ENCODE measurements around the gene FSTL3. TPM values are rescaled to one million over a fixed set of nuclear protein-coding genes. Genes with fewer than 3 reads are reported as not detected.
"Not testable (repeated sequence)": the region's sequence is repeated elsewhere in the genome, so short reads cannot be mapped to it uniquely, and the experiment has no call there.

The FSTL3 gene
- total RNA-seq, 1 donor from 2014 or later: 56.1 TPM

- intact Hi-C loops (cut with micrococcal nuclease): no loop called here
- no peak for TF ChIP-seq CTCF (IDR thresholded peaks at IDR 0.05; ENCODE audit: borderline replicate concordance)
- peaks cover 83% of the 10 kb centered on the region for H3K4me1 ChIP-seq
Measured at GRCh38 chr19:661427-662196, 14.6 kb upstream of the FSTL3 start.

GRCh38 chr19:662207-662961, 13.8 kb upstream of the FSTL3 start:
- H3K4me3 ChIP-seq: peak overlapping the region; percentile 100
- peak overlapping the region; percentile 90 for H3K27ac ChIP-seq (replicated peaks)
- H3K9me3 ChIP-seq (replicated peaks): no peaks in the 10 kb centered on the region
- no peaks in the 10 kb centered on the region for H3K36me3 ChIP-seq
- H3K27me3 ChIP-seq (ENCODE audit: low read depth): no peaks in the 10 kb centered on the region
- no peak for TF ChIP-seq CTCF (IDR thresholded peaks at IDR 0.05; ENCODE audit: borderline replicate concordance)
- intact Hi-C loops (cut with micrococcal nuclease): no loop called here
- H3K4me1 ChIP-seq: peaks cover 76% of the 10 kb centered on the region
- DNase-seq: no peak

More at GRCh38 chr19:661427-662196, 14.6 kb upstream of the FSTL3 start:
- no peaks in the 10 kb centered on the region for H3K9me3 ChIP-seq (replicated peaks)
- no peaks in the 10 kb centered on the region for H3K36me3 ChIP-seq
- H3K27me3 ChIP-seq (ENCODE audit: low read depth): no peaks in the 10 kb centered on the region
- no peak for DNase-seq
- peak overlapping the region; percentile 90 for H3K27ac ChIP-seq (replicated peaks)
- H3K4me3 ChIP-seq: peak overlapping the region; percentile 100

GRCh38 chr19:662962-663681, 13.1 kb upstream of the FSTL3 start, which contains the start of gene RNF126:
Gene RNF126 (minus strand): TSS chr19:663214. CDS start chr19:663121, 93 bp downstream.
- intact Hi-C loops (cut with micrococcal nuclease): no loop called here
- DNase-seq: peak; percentile 96
- H3K9me3 ChIP-seq (replicated peaks): no peaks in the 10 kb centered on the region
- H3K4me3 ChIP-seq: peak within 1 kb of the TSS; percentile 100
- peak within 1 kb of the TSS; percentile 90 for H3K27ac ChIP-seq (replicated peaks)
- H3K4me1 ChIP-seq: peaks cover 68% of the 10 kb centered on the region
- TF ChIP-seq CTCF (IDR thresholded peaks at IDR 0.05; ENCODE audit: borderline replicate concordance): no peak
- H3K27me3 ChIP-seq (ENCODE audit: low read depth): no peaks in the 10 kb centered on the region
- H3K36me3 ChIP-seq: no peaks in the 10 kb centered on the region

GRCh38 chr19:663682-664117, 12.5 kb upstream of the FSTL3 start:
- H3K4me3 ChIP-seq: peak overlapping the region; percentile 100
- H3K9me3 ChIP-seq (replicated peaks): peaks cover 2% of the 10 kb centered on the region
- H3K36me3 ChIP-seq: no peaks in the 10 kb centered on the region
- H3K27ac ChIP-seq (replicated peaks): peak overlapping the region; percentile 90
- intact Hi-C loops (cut with micrococcal nuclease): no loop called here
- H3K4me1 ChIP-seq: peaks cover 63% of the 10 kb centered on the region
- no peak for DNase-seq
- TF ChIP-seq CTCF (IDR thresholded peaks at IDR 0.05; ENCODE audit: borderline replicate concordance): no peak
- H3K27me3 ChIP-seq (ENCODE audit: low read depth): no peaks in the 10 kb centered on the region

- H3K4me1 ChIP-seq: peaks cover 50% of the 10 kb centered on the region
- no peaks in the 10 kb centered on the region for H3K27me3 ChIP-seq (ENCODE audit: low read depth)
- peak; percentile 98 for TF ChIP-seq CTCF (IDR thresholded peaks at IDR 0.05; ENCODE audit: borderline replicate concordance)
- peak; percentile 82 for DNase-seq
- H3K36me3 ChIP-seq: no peaks in the 10 kb centered on the region
- H3K27ac ChIP-seq (replicated peaks): peak overlapping the region; percentile 37
- peaks cover 7% of the 10 kb centered on the region for H3K9me3 ChIP-seq (replicated peaks)
- peak overlapping the region; percentile 50 for H3K4me3 ChIP-seq
- intact Hi-C loops (cut with micrococcal nuclease): loop anchor here (5.0 kb wide), 1 partner anchor 67 kb away; no protein-coding TSS in a partner anchor
Measured at GRCh38 chr19:664913-665443, 11.2 kb upstream of the FSTL3 start.

- H3K9me3 ChIP-seq (replicated peaks); H3K4me3 ChIP-seq; H3K27ac ChIP-seq (replicated peaks); H3K27me3 ChIP-seq (ENCODE audit: low read depth); DNase-seq; H3K36me3 ChIP-seq: not testable (repeated sequence)
- peaks cover 29% of the 10 kb centered on the region for H3K4me1 ChIP-seq
- intact Hi-C loops (cut with micrococcal nuclease): loop anchor here (5.0 kb wide), 1 partner anchor 65 kb away; no protein-coding TSS in a partner anchor
Measured at GRCh38 chr19:666985-667573, 9.1 kb upstream of the FSTL3 start.
